ENCODE measurements around the gene HTR1E.

DNA sequence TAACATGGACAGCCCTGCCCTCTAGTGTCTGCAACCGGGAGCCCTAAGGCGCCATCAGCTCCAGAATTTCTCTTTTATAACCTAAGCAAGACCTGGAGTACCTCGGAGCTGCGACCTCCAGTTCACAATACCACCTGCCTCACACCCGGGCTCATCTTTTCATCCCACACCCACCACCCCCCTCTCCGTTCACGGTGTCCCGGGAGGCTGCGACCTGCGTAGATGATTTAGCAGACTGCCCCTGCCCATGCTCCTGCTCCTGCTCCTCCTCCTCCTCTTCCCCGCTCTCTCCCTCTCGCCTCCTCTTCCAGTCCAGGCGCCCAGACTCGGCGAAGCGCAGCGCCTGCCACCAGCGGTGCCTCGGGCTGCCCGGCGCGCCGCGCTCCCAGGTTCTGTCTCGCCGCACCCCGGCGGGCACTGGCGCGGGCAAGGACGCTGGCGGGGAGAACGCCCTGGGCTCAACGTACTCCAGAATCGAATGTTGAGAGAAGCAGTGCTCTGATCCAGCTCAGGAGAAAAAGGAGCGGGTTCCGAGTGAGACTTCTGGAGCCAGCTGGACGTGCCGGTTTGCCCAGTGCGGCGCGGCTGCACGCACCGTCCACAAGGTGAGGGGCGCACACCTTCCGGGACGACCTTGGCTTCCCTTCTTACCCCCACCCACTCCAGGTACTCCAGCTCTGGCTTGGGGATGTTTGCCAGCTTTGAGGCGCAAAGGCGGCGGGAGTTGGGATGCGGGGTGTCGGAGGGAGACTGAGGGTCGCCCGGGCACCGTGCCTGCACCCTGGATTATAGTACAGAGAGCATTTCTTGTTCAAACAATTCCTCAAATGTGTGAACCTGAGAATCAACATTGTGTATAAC lies at the start of gene HTR1E:
- TF ChIP-seq, protein P1, sequence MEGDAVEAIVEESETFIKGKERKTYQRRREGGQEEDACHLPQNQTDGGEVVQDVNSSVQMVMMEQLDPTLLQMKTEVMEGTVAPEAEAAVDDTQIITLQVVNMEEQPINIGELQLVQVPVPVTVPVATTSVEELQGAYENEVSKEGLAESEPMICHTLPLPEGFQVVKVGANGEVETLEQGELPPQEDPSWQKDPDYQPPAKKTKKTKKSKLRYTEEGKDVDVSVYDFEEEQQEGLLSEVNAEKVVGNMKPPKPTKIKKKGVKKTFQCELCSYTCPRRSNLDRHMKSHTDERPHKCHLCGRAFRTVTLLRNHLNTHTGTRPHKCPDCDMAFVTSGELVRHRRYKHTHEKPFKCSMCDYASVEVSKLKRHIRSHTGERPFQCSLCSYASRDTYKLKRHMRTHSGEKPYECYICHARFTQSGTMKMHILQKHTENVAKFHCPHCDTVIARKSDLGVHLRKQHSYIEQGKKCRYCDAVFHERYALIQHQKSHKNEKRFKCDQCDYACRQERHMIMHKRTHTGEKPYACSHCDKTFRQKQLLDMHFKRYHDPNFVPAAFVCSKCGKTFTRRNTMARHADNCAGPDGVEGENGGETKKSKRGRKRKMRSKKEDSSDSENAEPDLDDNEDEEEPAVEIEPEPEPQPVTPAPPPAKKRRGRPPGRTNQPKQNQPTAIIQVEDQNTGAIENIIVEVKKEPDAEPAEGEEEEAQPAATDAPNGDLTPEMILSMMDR (IDR thresholded peaks at IDR 0.05) = peak; percentile 90
- TF ChIP-seq EZH2phosphoT487 (IDR thresholded peaks at IDR 0.05) = peak; percentile 70
- TF ChIP-seq EZH2 (IDR thresholded peaks at IDR 0.05) = peak; percentile 85

All from neural progenitor cell (in vitro differentiated cells).